ENCODE results near the gene MICAL3.

Gene MICAL3

DNA sequence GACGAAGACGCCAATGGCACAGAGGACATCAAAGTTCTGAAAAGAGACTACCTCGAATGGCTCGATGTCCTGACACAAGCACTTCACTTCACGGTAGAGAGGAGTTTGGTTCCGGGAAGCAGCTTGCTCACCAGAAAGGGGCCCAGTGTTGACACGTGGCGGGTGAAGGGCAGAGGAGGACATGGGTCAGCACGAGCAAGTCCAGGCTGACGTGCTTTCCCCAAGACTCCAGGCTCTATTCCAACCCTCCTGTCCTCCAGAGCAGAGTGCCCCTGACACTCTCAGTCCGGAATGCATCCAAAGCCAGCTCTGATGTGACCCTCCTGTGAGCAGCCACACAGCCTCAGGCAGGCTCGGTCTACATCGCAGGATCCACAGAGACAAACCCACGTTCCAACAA lies 172.6 kb downstream of the MICAL3 start:
- in situ Hi-C loops (cut with HindIII; ENCODE audit: low pct_ligation_motif_present, low pct_unique_long_range_greater_than_20kb, low sequenced_read_pairs): no loop called here
- DNase-seq: no peak

- in situ Hi-C loops (cut with HindIII; ENCODE audit: low pct_ligation_motif_present, low pct_unique_long_range_greater_than_20kb, low sequenced_read_pairs): no loop called here
- no peak for DNase-seq
Measured at GRCh38 chr22:17847360-17848078, 176.8 kb downstream of the MICAL3 start.

DNA sequence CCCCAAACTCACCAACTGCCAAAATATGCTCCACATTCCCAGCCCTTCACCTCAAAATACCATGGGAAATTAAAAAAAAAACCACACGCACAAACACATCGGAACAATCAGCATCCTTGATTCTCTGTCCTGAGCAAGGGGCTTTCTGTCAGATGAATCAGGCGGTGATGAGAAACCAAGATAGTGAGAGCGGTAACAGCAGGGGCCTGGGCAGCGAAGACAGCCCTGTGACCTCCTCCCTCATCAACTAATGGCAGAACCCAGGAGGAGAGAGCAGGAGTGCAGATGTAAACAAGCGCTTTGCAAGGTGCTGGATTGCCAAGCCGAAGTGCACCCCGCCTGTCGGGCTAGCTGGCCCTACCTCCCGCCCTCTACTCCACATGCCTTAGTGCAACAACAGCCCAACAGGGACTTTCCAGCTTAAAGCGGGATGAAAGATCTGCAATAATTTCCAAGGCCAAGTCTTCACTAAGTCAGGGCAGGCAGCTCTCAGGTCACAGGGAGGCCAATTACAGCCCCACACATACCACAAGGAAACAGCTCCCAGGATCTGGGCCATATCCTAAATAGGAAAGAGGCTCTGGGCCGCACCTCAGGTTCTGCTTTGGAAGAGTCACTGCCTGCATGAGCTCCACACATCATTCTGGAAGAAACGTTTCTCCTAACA lies 177.9 kb downstream of the MICAL3 start:
- in situ Hi-C loops (cut with HindIII; ENCODE audit: low pct_ligation_motif_present, low pct_unique_long_range_greater_than_20kb, low sequenced_read_pairs): no loop called here
- DNase-seq: no peak

DNA sequence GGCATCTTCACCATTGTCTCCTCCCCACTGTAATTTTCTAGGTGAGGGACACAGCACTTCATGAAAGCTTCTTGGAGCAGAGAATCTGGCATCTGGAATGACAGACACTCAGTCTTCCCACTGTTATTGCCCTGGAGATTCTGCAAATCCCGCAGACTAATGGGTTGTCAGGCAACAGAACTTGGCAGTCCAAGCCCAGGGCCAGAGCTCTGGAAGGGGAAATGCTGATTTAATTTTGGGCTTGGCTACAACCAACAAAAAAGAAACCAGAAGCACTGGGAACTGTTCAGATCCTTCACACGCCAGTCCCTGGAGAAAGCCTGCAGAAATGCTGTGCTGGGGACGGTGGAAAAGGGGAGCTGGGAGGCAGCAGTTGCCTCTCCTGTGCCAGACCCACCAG lies 178.6 kb downstream of the MICAL3 start:
- no peak for DNase-seq
- in situ Hi-C loops (cut with HindIII; ENCODE audit: low pct_ligation_motif_present, low pct_unique_long_range_greater_than_20kb, low sequenced_read_pairs): no loop called here

GRCh38 chr22:17845327-17845726 lies 179.0 kb downstream of the MICAL3 start:
- DNase-seq: no peak
- in situ Hi-C loops (cut with HindIII; ENCODE audit: low pct_ligation_motif_present, low pct_unique_long_range_greater_than_20kb, low sequenced_read_pairs): no loop called here

GRCh38 chr22:17844150-17844549 lies 180.2 kb downstream of the MICAL3 start:
- in situ Hi-C loops (cut with HindIII; ENCODE audit: low pct_ligation_motif_present, low pct_unique_long_range_greater_than_20kb, low sequenced_read_pairs): no loop called here

GRCh38 chr22:17842386-17842785 lies 182.0 kb downstream of the MICAL3 start:
- no peak for DNase-seq
- in situ Hi-C loops (cut with HindIII; ENCODE audit: low pct_ligation_motif_present, low pct_unique_long_range_greater_than_20kb, low sequenced_read_pairs): no loop called here

More at GRCh38 chr22:17844150-17844549, 180.2 kb downstream of the MICAL3 start:
- DNase-seq: no peak

- no peak for DNase-seq
- in situ Hi-C loops (cut with HindIII; ENCODE audit: low pct_ligation_motif_present, low pct_unique_long_range_greater_than_20kb, low sequenced_read_pairs): no loop called here
Measured at GRCh38 chr22:17841836-17842235, 182.5 kb downstream of the MICAL3 start.

- DNase-seq: no peak
- in situ Hi-C loops (cut with HindIII; ENCODE audit: low pct_ligation_motif_present, low pct_unique_long_range_greater_than_20kb, low sequenced_read_pairs): no loop called here
Measured at GRCh38 chr22:17838180-17838865, 186.0 kb downstream of the MICAL3 start.

DNA sequence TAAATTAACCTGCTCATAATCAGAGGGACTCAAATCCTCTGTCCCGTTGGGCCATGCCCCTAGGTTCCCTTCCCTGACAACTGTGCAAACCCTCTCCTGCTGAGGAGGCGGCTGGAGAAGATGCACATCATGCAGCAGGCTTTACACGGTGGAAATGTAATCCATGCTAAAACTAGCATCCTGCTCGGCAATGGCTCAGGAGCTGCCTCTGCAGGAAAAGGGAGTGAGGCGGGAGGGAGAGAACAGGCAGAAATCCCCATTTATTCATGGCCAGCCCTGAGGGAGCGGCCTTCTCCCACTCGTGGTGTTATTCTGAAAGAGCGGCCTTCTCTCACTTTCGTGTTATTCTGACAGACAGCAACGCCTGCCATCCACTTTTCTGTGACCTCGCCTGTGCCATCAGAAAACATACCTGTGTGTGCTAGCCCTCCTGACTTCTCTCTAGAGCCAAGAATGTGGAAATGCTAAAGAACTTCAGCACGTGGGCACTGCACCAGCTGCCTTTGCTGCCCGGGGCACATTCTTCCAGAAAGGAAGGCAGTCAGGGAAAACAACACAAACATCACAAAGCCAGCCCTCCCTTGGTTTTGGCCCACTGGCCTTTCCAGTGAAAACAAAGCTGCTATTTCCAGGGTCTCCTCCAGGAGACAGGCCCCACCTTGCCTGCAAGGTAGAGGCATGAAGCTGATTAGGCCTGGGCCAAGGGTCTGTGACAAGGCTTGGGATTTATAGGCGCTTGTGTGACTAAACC lies 187.2 kb downstream of the MICAL3 start:
- in situ Hi-C loops (cut with HindIII; ENCODE audit: low pct_ligation_motif_present, low pct_unique_long_range_greater_than_20kb, low sequenced_read_pairs): no loop called here
- no peak for DNase-seq

DNA sequence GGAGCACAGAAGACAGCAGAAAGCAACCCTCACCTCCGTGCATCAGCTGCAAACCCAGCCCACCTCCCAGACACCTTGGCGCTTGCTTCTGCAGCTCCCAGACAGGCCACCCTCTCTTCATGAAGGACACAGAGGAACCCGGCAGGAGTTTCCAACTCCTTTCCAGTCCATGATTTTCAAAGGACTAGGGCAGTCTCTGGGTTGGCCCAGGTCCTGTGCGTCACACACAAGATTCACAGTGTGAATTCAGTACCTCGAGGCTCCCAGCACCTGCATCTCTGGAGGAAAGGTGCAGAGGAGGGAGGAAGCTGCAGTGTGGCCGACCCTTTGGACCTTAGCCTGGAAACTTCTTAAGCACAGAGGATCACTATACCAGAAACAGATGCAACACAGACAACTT lies 189.1 kb downstream of the MICAL3 start:
- no peak for DNase-seq
- in situ Hi-C loops (cut with HindIII; ENCODE audit: low pct_ligation_motif_present, low pct_unique_long_range_greater_than_20kb, low sequenced_read_pairs): no loop called here

DNA sequence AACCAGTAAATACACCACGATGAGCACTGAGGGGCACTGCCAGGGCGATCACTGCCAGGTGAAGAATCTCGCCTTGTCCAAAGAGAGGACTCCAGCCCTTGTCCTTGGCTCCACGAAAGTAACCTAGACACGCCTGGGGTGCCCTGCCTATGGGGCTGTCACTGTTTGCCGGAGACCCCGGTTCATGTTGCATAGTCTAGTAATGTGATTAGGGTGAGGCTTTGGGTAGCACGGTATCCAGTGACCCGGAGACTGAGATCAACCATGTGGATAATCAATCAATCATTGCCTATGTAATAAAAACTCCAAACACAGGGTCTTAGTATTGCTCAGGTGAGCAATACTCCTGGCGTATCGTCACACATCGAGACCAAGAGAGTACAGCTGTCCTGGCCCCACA lies 190.9 kb downstream of the MICAL3 start:
- in situ Hi-C loops (cut with HindIII; ENCODE audit: low pct_ligation_motif_present, low pct_unique_long_range_greater_than_20kb, low sequenced_read_pairs): no loop called here
- no peak for DNase-seq

DNA sequence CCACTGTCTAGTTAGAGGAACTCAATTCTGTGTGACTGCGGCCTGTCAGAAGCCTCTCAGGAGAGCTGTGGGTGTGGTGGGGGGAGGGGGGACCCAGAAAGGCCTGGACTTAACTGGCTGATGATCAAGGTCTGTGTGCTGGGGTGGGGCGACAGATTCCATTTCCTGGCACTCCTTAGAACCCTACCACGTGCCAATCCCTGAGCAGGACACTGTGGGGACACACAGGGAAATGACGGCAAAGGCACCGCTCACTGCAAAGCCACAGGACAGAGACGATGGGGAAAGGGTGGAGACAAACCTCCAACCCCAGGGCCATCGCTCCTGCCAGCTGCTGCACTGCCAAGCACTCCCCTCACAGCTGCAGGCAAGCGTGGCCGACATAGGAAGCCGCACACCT lies 191.7 kb downstream of the MICAL3 start:
- in situ Hi-C loops (cut with HindIII; ENCODE audit: low pct_ligation_motif_present, low pct_unique_long_range_greater_than_20kb, low sequenced_read_pairs): no loop called here
- DNase-seq: no peak

DNA sequence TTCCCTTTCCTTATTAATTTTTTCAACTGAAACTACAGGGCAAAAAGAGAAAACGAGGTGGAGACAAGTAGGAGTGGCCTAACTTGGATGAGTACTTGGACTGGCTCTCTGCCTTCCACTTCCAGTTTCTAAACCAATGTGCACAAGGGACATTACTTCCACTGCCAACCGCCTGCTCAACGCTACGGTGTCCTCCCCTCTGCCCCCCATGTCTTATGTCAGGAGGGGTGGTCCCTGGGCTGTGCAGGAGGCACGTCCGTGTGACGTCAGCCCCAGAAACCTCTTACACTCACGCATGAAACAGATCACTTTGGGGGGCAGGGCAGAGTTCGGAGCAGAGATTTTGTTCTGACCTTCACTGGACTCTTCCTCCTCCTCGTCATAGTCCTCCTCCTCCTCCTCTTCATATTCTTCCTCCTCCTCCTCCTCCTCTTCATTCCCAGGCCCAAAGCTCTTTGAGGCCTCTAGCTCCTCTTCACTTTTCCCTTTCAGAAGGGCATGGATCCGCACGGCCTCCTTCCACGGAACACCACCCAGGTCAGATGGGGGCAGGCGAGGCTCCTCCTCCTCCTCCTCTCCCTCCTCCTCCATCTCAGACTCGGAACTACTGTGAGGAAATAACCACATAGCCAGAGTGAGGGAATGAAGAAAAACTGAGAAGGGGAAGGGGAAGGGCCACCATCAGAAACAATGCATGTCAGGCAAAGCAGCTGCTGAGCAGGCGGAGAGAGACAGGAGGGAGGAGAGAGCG lies 192.7 kb downstream of the MICAL3 start:
- in situ Hi-C loops (cut with HindIII; ENCODE audit: low pct_ligation_motif_present, low pct_unique_long_range_greater_than_20kb, low sequenced_read_pairs): no loop called here
- DNase-seq: no peak

DNA sequence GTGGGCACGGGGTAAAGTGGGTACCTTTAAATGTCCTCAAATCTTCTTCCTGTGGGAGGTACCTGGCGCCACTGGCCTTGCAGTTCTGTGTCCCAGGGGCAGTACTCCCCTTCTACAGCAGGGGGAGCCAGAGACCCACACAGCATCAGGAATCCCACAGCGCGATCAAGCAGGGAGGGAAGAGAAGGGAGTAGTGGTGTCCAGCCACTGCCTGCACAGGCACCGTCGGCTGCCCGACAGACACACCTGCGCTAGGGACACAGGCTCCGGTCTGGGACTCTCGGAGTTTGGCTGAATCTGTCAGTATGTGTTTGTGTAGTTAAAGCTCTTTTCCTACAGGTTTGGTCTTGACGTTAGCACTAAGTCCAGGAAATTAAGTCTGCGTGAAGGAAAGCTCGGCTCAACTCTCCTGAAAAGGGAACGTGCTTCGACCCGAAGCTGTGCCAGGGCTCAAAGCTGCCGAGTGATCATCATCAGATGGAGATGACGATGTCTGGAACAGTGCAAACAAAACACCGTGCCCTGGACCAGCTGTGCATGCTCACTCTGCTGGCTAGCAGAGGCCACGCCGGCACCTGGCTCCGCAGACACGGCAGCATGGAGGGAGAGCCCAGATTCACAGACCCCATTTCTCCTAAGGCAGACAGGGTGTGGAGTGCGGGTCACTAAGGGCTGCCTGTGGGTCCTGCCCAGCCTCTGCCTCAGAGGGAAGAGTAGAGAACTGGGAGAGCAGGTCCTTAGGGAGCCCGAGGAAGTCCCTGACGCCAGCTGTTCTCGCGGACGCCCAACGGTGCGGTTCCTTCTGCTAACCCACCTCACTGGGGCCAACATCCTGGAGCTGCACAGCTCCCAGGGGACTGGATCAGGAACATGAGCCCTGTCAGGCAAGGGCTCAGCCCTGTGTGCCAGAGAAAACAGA lies 194.1 kb downstream of the MICAL3 start:
- DNase-seq: peak; percentile 68
- in situ Hi-C loops (cut with HindIII; ENCODE audit: low pct_ligation_motif_present, low pct_unique_long_range_greater_than_20kb, low sequenced_read_pairs): no loop called here

- DNase-seq: no peak
- in situ Hi-C loops (cut with HindIII; ENCODE audit: low pct_ligation_motif_present, low pct_unique_long_range_greater_than_20kb, low sequenced_read_pairs): no loop called here
Measured at GRCh38 chr22:17829695-17830042, 194.7 kb downstream of the MICAL3 start.

DNA sequence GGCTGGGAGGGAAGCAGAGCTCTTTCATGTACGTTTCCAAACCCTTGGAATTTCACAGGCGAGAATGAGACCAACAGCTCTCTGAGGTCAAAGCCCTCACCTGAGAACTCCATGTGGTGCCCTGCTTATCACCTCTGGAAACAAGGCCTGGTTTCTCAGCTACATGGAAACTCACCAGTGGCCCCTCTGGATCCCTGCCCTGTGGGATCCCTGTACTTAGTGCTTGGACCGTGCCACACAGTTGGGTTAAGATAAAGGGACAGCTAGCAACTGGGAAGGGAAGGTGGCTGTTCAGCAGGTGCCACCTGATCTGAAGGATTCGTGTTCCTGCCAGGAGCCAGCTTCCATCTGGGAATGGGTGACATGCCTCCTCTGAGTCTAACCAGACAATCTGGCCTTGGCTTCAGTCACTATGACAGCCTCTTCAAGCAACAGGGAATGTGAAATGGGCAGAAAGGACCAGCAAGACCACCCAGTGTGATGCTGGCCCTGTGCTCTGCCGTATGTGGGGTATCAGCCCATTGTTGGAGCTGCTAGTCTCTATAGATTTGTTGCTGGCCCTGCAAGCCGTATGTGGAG lies 195.8 kb downstream of the MICAL3 start:
- DNase-seq: no peak
- in situ Hi-C loops (cut with HindIII; ENCODE audit: low pct_ligation_motif_present, low pct_unique_long_range_greater_than_20kb, low sequenced_read_pairs): no loop called here

Data from ACHN (cell line).